ENCODE measurements around the gene TSPAN13.

Gene TSPAN13

DNA sequence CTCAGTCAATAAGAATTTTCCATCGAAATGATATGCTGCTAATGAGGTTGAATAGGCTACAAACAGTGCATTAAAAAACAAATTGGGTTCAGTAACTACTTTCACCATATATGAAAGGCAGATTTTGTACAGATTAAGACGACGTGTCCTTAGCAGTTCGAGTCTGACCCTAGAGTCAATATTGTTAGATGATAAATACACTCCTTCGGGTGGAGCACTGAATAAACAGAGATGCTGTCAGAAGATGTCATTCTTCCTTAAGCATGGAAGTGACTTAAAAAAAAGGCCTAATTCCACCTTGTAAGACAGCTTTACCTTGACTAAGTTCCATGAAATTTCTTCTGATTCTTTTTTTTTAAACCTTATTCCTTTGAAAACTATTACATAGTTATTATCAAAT, 57.0 kb downstream of the TSPAN13 start:
- Histone ChIP-seq H3K79me2 (ENCODE audit: control insufficient read depth, insufficient read depth, low read length, unreplicated experiment) (no peaks in the 10 kb centered on the region), H3K27ac (ENCODE audit: low read depth, low read length) (no peak overlapping the region), H3K4me1 (ENCODE audit: control insufficient read depth, insufficient read depth, low read length, unreplicated experiment) (peaks cover 12% of the 10 kb centered on the region), H3K27me3 (ENCODE audit: insufficient read depth, low read length) (no peaks in the 10 kb centered on the region), H3K4me3 (ENCODE audit: low read depth, low read length) (no peak overlapping the region), H3K36me3 (ENCODE audit: insufficient read depth, low read length) (no peaks in the 10 kb centered on the region), H2AFZ (ENCODE audit: low read length, unreplicated experiment) (no peak overlapping the region)

DNA sequence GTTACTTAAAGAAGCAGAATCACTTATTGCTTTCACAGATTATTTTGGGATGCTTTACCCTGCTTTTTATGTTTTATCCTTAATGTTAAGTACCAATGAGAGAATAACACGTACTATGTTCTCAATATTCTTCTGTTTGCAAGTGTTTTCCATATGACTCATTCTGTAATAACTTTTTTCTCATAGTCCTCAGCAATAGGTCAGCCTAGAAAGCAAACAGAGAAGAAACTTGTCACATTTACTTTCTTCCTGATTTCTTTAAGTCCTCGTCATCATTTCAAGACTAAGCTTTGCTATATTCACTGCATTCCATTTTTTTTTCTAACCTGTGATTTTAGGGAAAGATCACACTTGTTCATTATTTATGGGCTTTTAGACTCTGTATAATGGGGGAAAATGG, 58.0 kb downstream of the TSPAN13 start:
- H3K27ac ChIP-seq (ENCODE audit: low read depth, low read length): peak overlapping the region; percentile 57
- no peaks in the 10 kb centered on the region for H3K27me3 ChIP-seq (ENCODE audit: insufficient read depth, low read length)
- H2AFZ ChIP-seq (ENCODE audit: low read length, unreplicated experiment): peak overlapping the region; percentile 53
- no peaks in the 10 kb centered on the region for H3K36me3 ChIP-seq (ENCODE audit: insufficient read depth, low read length)
- H3K4me1 ChIP-seq (ENCODE audit: control insufficient read depth, insufficient read depth, low read length, unreplicated experiment): peaks cover 12% of the 10 kb centered on the region
- H3K4me3 ChIP-seq (ENCODE audit: low read depth, low read length): no peak overlapping the region
- H3K79me2 ChIP-seq (ENCODE audit: control insufficient read depth, insufficient read depth, low read length, unreplicated experiment): no peaks in the 10 kb centered on the region

DNA sequence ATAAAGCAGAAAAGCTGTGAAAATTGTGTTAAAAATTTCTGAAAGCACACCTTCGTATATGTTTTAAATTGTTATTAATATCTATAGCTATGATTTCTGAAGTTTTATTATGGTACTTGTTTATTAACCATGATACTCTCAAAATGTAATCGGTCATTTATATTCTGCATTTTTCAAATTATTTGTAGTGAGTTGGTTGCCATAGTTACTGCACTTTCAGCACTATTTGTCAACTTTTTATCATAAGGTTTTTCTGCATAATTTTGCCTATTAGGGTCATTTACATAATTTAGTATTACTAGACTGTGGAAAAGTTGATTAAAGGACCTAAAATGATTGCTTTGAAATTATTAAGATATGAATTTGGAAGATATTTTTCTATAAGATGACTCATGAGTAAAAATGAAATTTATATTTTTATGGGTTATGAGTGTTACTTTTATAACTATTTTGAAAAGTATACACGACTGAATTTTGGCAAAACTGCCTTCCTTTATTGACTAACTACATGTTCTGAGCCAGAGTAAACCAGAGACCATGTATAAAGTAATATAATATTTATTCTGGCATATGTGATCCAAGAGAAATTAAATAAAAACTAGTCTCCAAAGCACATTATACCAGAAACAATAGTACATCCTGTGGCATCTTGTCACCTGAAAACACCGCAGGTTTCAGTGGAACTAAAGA, 59.1 kb downstream of the TSPAN13 start:
- Histone ChIP-seq H3K27ac (ENCODE audit: low read depth, low read length) (peak overlapping the region; percentile 57), H3K36me3 (ENCODE audit: insufficient read depth, low read length) (no peaks in the 10 kb centered on the region), H3K4me3 (ENCODE audit: low read depth, low read length) (no peak overlapping the region), H2AFZ (ENCODE audit: low read length, unreplicated experiment) (no peak overlapping the region), H3K4me1 (ENCODE audit: control insufficient read depth, insufficient read depth, low read length, unreplicated experiment) (peaks cover 12% of the 10 kb centered on the region), H3K27me3 (ENCODE audit: insufficient read depth, low read length) (no peaks in the 10 kb centered on the region), H3K79me2 (ENCODE audit: control insufficient read depth, insufficient read depth, low read length, unreplicated experiment) (no peaks in the 10 kb centered on the region)

DNA sequence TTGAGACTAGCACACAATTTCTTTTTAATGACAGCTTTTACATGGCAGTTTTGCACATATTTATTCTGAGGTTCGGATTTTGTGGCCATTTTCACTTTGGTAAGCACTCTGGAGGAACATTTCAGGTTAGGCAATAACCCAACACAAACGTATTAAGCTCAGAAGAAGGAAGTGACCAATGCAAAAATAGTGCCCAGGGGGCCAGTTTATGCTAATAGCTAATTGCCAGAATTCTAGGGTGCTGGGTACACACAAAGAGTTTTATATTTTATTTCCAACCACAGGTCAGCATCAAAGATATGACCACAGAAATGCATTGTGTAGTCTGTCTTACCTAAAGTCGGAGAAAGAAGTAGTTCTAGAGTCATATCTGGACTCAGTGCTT, 59.7 kb downstream of the TSPAN13 start:
- Histone ChIP-seq H2AFZ (ENCODE audit: low read length, unreplicated experiment) (no peak overlapping the region), H3K36me3 (ENCODE audit: insufficient read depth, low read length) (no peaks in the 10 kb centered on the region), H3K27me3 (ENCODE audit: insufficient read depth, low read length) (no peaks in the 10 kb centered on the region), H3K4me3 (ENCODE audit: low read depth, low read length) (no peak overlapping the region), H3K27ac (ENCODE audit: low read depth, low read length) (peak overlapping the region; percentile 57), H3K4me1 (ENCODE audit: control insufficient read depth, insufficient read depth, low read length, unreplicated experiment) (peaks cover 12% of the 10 kb centered on the region), H3K79me2 (ENCODE audit: control insufficient read depth, insufficient read depth, low read length, unreplicated experiment) (no peaks in the 10 kb centered on the region)

DNA sequence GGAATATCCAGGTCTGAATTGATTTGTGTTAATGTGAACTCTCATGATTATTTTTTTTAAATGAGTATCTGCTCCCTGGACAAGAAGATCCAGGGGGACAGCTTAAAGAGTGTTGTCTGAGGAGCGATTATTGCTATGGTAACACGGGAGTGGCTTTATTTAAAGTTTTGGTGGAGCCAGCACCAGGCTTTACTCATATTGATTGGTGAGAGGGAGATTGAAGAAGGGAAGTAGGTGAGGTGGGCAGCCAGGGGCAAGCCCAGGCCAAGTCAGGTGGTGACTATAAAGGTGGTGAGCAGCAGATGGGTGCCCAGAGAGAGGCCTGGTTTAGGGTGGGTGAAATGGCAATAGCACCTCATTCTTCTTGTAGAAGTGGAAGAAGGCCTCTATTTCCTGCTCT, 61.4 kb downstream of the TSPAN13 start:
- H3K79me2 ChIP-seq (ENCODE audit: control insufficient read depth, insufficient read depth, low read length, unreplicated experiment): no peaks in the 10 kb centered on the region
- no peak overlapping the region for H2AFZ ChIP-seq (ENCODE audit: low read length, unreplicated experiment)
- no peaks in the 10 kb centered on the region for H3K36me3 ChIP-seq (ENCODE audit: insufficient read depth, low read length)
- no peak overlapping the region for H3K27ac ChIP-seq (ENCODE audit: low read depth, low read length)
- no peaks in the 10 kb centered on the region for H3K27me3 ChIP-seq (ENCODE audit: insufficient read depth, low read length)
- peaks cover 12% of the 10 kb centered on the region for H3K4me1 ChIP-seq (ENCODE audit: control insufficient read depth, insufficient read depth, low read length, unreplicated experiment)
- H3K4me3 ChIP-seq (ENCODE audit: low read depth, low read length): no peak overlapping the region

DNA sequence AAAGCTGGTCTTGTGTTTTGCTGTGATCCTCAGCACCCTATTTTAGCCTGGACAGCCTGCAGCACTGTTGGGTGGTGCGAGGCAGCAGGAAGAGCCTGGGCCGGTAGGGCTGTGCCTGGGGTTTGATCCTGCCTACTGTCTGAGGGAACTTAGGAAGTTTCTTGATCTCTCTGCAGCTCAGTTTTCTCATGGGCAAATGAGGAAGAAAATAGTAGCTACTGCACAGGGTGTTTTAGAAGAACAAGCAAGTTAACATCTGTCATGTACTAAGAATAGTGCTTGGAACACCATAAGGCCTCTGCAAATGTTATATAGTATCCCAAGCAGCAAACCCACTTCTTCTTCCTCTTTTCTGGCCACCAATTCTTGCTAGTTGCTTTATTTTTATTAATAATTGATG, 63.3 kb downstream of the TSPAN13 start:
- Histone ChIP-seq H3K4me1 (ENCODE audit: control insufficient read depth, insufficient read depth, low read length, unreplicated experiment) (peaks cover 6% of the 10 kb centered on the region), H3K4me3 (ENCODE audit: low read depth, low read length) (no peak overlapping the region), H3K27ac (ENCODE audit: low read depth, low read length) (no peak overlapping the region), H2AFZ (ENCODE audit: low read length, unreplicated experiment) (peak overlapping the region; percentile 3), H3K27me3 (ENCODE audit: insufficient read depth, low read length) (no peaks in the 10 kb centered on the region), H3K36me3 (ENCODE audit: insufficient read depth, low read length) (no peaks in the 10 kb centered on the region), H3K79me2 (ENCODE audit: control insufficient read depth, insufficient read depth, low read length, unreplicated experiment) (no peaks in the 10 kb centered on the region)

DNA sequence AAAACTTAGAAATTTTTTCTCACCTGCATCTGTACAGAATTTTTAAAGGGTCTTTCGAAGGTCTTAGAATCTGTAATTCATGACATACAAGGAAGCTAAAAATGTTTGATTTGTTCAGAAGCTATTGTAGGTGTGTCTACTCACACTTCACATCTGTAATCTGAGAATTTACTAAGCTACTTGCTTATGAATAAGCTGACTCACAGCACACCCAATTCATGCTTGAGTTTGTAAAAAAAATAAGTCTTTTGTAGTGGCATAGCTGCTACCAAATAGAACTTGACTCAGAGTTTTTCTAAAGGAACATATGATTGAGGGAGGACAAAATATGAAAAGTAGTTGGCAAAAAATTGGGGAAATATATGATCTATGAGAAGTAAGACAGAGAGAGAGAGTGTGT, 64.0 kb downstream of the TSPAN13 start:
- Histone ChIP-seq H3K4me1 (ENCODE audit: control insufficient read depth, insufficient read depth, low read length, unreplicated experiment) (no peaks in the 10 kb centered on the region), H3K4me3 (ENCODE audit: low read depth, low read length) (no peak overlapping the region), H3K27ac (ENCODE audit: low read depth, low read length) (no peak overlapping the region), H3K27me3 (ENCODE audit: insufficient read depth, low read length) (no peaks in the 10 kb centered on the region), H3K36me3 (ENCODE audit: insufficient read depth, low read length) (no peaks in the 10 kb centered on the region), H2AFZ (ENCODE audit: low read length, unreplicated experiment) (no peak overlapping the region), H3K79me2 (ENCODE audit: control insufficient read depth, insufficient read depth, low read length, unreplicated experiment) (no peaks in the 10 kb centered on the region)

DNA sequence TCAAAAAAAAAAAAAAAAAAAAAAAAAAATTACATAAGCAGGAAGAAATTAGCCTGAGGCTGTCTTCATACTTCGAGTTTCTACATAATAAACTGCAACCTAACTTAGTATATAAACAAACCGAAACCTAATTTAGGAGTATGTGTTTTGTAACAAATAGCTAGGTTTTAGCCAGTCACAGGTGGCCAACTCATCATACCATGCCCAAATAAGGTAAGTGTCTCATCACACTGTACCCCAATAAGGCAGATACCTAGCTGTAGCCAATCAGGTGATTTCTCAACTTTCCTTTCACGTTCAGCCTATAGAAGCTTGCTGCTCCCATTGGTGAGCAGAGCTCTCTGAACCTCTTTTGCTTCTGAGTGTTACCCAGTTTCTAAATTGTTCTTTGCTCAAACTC, 65.2 kb downstream of the TSPAN13 start:
- Histone ChIP-seq H3K79me2 (ENCODE audit: control insufficient read depth, insufficient read depth, low read length, unreplicated experiment) (no peaks in the 10 kb centered on the region), H3K27ac (ENCODE audit: low read depth, low read length) (no peak overlapping the region), H3K27me3 (ENCODE audit: insufficient read depth, low read length) (no peaks in the 10 kb centered on the region), H3K4me1 (ENCODE audit: control insufficient read depth, insufficient read depth, low read length, unreplicated experiment) (no peaks in the 10 kb centered on the region), H3K36me3 (ENCODE audit: insufficient read depth, low read length) (no peaks in the 10 kb centered on the region), H3K4me3 (ENCODE audit: low read depth, low read length) (no peak overlapping the region), H2AFZ (ENCODE audit: low read length, unreplicated experiment) (no peak overlapping the region)

DNA sequence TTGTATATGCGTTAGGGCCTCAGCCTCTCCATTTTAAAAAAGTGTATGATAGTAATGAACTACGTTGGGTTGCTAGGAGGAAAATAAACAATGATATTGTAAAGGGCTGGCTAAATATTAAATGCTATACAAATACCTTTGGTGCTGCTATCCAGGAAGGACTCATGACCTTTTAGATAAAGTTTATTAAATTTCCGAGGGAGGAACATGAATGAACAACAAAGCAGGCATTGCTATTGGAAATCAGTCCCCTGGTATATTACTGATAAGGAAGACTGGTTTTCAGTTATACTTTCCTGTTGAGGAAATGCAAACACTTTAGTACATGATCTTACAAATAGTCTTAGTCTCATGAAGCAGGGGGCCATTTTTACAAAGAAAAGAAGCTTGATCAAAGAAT, 68.5 kb downstream of the TSPAN13 start:
- H2AFZ ChIP-seq (ENCODE audit: low read length, unreplicated experiment): no peak overlapping the region
- no peaks in the 10 kb centered on the region for H3K36me3 ChIP-seq (ENCODE audit: insufficient read depth, low read length)
- no peak overlapping the region for H3K4me3 ChIP-seq (ENCODE audit: low read depth, low read length)
- H3K79me2 ChIP-seq (ENCODE audit: control insufficient read depth, insufficient read depth, low read length, unreplicated experiment): no peaks in the 10 kb centered on the region
- no peaks in the 10 kb centered on the region for H3K27me3 ChIP-seq (ENCODE audit: insufficient read depth, low read length)
- no peak overlapping the region for H3K27ac ChIP-seq (ENCODE audit: low read depth, low read length)
- no peaks in the 10 kb centered on the region for H3K4me1 ChIP-seq (ENCODE audit: control insufficient read depth, insufficient read depth, low read length, unreplicated experiment)

DNA sequence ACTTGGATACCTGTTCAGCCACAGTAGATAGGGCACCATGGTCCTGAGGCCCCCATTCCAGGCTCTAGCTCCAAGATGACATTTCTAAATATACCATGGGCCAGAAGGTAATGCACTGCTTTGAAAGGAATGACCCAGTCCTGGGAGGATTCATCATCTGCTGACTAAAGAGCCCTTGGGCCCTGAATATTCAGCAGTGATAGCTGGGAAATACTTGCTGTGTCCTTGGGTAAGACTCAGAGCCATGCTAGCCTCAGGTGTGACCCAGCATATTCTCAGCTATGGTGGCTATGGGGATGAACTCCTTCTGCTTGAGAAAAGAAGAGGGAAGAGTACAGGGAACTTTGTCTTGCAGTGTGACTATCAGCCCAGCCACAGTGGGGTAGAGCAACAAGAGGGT, 72.5 kb downstream of the TSPAN13 start:
- H3K79me2 ChIP-seq (ENCODE audit: control insufficient read depth, insufficient read depth, low read length, unreplicated experiment): no peaks in the 10 kb centered on the region
- no peak overlapping the region for H3K4me3 ChIP-seq (ENCODE audit: low read depth, low read length)
- H3K27ac ChIP-seq (ENCODE audit: low read depth, low read length): no peak overlapping the region
- no peak overlapping the region for H2AFZ ChIP-seq (ENCODE audit: low read length, unreplicated experiment)
- no peaks in the 10 kb centered on the region for H3K27me3 ChIP-seq (ENCODE audit: insufficient read depth, low read length)
- no peaks in the 10 kb centered on the region for H3K4me1 ChIP-seq (ENCODE audit: control insufficient read depth, insufficient read depth, low read length, unreplicated experiment)
- no peaks in the 10 kb centered on the region for H3K36me3 ChIP-seq (ENCODE audit: insufficient read depth, low read length)

DNA sequence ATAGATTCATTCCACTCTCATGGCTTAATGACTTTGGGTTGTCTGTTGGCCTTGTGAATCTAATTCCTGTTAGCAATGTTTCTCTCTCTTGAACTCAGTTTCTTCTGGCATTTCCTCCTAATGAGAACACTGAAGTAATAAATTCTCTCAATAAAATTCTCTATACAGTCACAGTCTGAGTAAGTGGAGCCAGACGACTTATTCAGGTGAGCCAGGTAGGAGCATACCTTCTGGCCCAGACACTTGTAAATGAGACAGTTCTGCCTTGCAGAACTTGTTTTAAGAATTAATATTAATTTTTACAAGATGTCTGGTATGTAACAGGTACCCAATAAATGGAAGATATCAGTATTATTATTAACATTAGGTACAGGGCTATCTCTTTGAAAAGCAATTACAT, 79.8 kb downstream of the TSPAN13 start:
- Histone ChIP-seq H3K4me3 (ENCODE audit: low read depth, low read length) (no peak overlapping the region), H3K27me3 (ENCODE audit: insufficient read depth, low read length) (no peaks in the 10 kb centered on the region), H3K36me3 (ENCODE audit: insufficient read depth, low read length) (no peaks in the 10 kb centered on the region), H2AFZ (ENCODE audit: low read length, unreplicated experiment) (no peak overlapping the region), H3K4me1 (ENCODE audit: control insufficient read depth, insufficient read depth, low read length, unreplicated experiment) (no peaks in the 10 kb centered on the region), H3K27ac (ENCODE audit: low read depth, low read length) (no peak overlapping the region), H3K79me2 (ENCODE audit: control insufficient read depth, insufficient read depth, low read length, unreplicated experiment) (no peaks in the 10 kb centered on the region)

All from ACC112 (cell line).